GM21381 (cell line): ENCODE data around the gene C10orf120.
A peak's percentile ranks its signal among the peaks of the same experiment; 100 is the strongest.

ENCODE experiments used
- ATAC-seq: cut with Tn5 transposase; IDR thresholded peaks from one replicate; pipeline ENCODE4 v1.9.1; 2021; ENCODE audit warnings: mild to moderate bottlenecking, moderate library complexity; ENCODE audit not compliant: unreplicated experiment

The C10orf120 gene

DNA sequence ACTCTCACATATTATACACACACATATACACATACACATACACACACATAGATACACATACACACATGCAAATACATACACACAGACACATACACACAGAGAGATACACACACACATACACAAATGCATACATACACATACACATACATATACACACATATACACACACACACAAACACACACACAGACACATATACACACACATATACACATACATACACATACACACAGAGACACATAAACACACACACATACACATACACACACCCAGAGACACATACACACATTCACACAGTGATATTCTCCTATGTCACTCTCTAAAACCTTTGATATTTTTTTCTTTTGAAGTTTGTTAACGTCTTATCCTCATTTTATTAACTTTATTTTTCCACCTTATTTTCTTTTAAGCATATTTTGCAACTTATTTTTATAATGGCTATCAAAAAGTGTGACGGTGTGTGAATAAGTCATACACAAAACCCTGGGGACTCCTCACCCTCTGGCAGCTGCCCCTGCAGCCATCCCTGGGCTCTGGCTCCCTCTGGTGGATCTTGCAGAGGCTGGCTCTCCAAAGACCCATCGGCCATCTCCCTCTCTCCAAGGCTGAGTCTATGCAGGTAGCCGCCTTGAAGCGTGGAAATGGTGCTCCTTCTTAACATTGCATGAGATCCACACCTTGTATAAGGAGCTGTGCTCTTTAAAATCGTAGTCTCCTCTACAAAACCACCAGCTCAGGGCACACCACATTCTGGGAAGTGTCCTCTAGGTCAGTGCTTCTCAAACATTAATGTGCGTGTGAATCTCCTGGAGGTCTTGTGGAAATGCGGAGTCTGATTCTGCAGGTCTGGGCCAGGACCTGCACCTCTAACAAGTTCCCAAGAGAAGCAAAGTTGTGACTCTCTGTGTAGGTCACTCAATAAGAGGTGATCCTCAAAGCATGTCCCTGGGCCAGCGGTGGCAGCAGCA is 4.1 kb upstream of the C10orf120 start:
- peak; percentile 60 for ATAC-seq

DNA sequence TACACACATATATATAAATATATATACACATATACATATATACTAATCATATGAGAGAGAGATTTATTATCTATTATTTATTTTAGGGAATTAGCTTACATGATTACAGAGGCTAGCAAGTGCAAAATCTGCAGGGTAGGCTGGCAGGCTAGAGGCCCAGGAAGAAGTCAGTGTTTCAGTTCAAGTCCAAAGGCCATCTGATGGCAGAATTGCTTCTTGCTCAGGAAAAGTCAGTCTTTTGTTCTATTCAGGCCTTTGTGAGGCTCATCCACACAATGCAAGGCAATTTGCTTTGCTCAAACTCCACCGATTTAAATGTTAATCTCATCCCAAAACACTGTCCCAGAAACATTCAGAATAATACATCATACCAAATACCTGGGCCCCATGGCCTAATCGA is 2.6 kb upstream of the C10orf120 start:
- ATAC-seq, result no peak

DNA sequence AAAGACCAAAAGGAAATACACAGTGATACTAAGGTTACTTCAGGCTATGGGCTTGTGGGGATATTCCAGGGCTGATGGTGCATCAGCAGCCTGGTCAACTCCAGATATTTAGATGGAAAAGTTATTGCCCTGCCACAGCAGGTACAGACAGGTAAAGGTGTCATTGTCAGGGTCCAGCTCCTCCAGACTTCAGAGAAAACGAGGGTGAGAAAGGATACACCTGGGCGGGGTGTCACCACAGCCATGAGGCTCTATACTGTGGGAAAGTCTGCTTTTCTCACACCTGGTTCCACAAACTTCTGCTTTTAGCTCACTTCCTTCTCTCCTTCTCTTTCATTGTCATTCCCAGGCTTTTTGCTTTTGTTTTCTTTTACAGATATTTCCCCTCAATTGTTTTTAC is 2.0 kb upstream of the C10orf120 start:
- no peak for ATAC-seq

DNA sequence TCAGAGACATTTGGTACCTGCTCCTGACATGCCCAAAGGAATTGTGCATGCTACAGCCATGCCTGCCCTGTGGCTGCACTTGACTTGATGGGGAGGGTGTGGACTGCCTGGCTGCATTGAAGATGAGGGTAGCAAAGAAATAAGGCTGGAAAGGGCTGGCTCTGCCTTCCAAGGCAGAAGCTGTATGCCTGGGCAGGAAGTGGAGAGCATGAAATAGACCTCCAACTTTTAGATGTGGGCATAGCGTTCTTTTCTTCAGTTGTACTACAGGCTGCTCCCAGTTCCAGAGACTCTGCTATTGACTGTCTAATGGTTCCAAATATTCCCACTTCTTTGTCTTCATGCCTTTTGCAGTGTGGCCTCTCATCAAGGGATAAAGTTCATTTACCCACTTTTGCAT is 3.0 kb downstream of the C10orf120 start:
- ATAC-seq, result no peak

- no peak for ATAC-seq
Observed at GRCh38 chr10:122692744-122693143, 6.9 kb downstream of the C10orf120 start.

GRCh38 chr10:122689146-122689820 is 10.4 kb downstream of the C10orf120 start:
- no peak for ATAC-seq

GRCh38 chr10:122688293-122688989 is 11.2 kb downstream of the C10orf120 start:
- ATAC-seq, result no peak

- no peak for ATAC-seq
Observed at GRCh38 chr10:122682522-122682921, 17.1 kb downstream of the C10orf120 start.

DNA sequence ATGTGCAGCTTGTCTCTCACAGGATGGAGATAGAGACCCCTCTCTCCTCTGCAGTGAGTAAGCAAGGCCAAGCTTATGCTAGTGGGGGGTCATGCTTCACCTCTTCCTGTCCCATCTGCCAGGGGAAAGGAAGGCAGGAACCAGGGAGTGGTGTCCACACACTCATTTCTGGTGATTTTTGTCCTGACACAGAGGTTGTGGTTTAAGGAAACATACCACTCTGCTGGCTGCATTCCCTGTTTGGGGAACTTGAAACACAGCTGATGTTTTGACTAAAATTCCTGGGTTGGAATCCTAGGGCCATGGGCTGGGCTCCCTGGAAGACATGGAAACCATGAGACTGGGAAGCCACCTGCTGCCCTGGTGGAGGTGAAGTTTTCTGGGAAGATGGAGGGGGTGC is 21.4 kb downstream of the C10orf120 start:
- ATAC-seq, result no peak

GRCh38 chr10:122675278-122675677 is 24.4 kb downstream of the C10orf120 start:
- no peak for ATAC-seq

- ATAC-seq, result no peak
Observed at GRCh38 chr10:122674781-122675180, 24.9 kb downstream of the C10orf120 start.

GRCh38 chr10:122673731-122674130 is 25.9 kb downstream of the C10orf120 start:
- no peak for ATAC-seq

GRCh38 chr10:122673269-122673668 is 26.4 kb downstream of the C10orf120 start:
- ATAC-seq, result no peak

DNA sequence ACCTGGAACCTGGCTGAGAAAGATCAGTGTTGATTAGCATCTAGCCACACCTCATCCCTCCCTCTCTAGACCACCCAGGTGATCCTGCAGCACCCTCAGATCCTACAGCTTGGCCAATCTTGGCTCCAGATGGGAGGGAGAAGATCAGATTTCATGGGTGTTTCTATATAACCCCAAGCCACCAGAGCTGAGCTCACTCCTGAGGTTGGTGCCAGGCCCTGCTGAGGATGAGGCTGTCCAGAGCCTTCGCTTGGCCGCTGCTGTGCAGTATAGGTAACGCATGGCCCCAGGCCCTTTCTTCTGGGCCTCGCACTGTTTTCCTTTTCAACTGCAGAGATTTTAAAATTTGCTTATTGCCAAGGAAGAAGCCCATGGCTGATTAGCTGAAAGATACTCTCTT is 27.0 kb downstream of the C10orf120 start:
- ATAC-seq, result no peak

DNA sequence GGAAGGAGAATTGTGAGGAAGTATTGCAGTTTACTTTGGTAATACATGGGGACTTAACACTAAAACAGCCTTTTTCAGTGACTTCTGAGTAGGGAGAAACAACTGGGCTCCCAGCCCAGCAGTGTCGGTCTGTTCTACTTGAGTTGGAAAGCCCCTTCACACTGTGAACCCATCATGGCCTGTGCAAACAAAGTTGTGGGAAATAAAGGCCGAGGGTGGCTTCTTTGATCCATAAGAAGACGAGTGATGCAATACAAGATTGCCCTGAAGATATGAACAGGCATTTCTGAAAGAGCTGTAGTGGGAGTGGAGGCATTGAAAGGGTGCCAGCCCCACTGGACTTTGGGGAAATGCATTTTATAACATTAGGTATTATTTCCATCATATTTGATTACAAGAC is 28.3 kb downstream of the C10orf120 start:
- no peak for ATAC-seq

DNA sequence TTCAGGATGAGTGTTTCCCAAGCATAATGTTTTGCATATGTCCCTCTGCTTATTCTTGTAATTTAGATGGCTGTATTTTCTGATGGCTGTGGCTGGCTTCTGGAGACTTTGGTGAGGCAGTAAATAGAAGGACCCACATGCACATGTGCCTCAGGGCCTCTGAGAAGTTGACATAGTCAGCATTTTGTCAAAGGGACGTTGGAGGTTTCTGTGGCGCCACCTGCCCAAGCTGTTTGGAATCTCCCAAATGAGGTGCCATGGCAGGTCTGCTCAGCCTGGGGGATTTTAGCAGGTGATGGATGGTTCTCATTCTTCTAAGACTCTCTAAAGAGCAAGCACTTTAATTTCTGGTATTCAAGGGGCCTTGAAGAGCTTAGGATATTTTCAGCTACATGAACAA is 29.8 kb downstream of the C10orf120 start:
- ATAC-seq, result no peak

- ATAC-seq, result no peak
Observed at GRCh38 chr10:122669045-122669444, 30.6 kb downstream of the C10orf120 start.

DNA sequence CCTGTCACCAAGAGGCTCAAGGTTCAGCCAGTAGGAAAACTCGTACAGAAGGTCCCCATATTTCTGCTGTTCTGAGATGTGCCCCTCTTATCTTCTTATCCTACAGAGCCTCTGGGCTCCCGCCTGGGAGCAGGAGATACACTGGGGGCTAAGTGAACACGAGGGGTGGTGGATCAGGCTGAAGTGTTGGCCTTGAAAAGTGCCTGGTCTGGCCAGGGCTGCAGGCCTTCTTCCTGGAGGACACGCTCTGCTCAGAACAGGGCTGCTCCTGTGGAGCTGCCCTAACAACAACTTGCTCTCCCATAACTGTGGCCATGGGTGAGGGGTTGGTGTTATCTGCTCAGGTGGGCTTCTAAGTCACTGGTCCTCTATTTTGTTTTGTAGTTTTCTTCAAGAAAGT is 33.7 kb downstream of the C10orf120 start:
- ATAC-seq, result no peak

- ATAC-seq, result no peak
Observed at GRCh38 chr10:122665329-122665860, 34.3 kb downstream of the C10orf120 start.

DNA sequence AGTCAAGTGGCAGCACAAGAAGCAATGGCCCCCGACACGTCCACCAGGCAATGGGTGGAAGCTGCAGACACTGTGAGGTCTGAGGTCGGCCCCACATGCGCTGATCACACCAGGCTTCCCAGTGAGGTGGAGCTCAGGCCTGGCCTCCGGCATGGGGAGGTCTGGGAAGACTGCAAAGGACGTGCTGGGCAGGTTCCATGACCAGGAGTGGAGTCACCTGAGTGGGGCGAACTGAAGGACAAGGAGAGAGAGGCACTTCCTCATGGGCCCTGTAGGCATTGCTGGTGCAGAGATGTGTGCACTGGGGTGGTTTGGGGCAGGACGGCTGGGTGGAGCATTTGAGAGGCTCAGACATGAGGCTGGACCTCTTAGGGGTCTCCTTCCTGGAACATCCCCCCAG is 35.1 kb downstream of the C10orf120 start:
- ATAC-seq, result no peak

GRCh38 chr10:122663516-122664130 is 36.0 kb downstream of the C10orf120 start:
- ATAC-seq, result no peak
